SK-N-SH treated with all-trans-retinoic acid at 6 μM for 48 hours (cell line): ENCODE measurements around the gene PRORP.
"Not testable (repeated sequence)": the region's sequence is repeated elsewhere in the genome, so short reads cannot be mapped to it uniquely, and the experiment has no call there.

Experiments
- ATAC-seq: fragments of 200-7000 bp; cut with Tn5 transposase; 3 replicates; pipeline ENCODE4 v1.9.1; 2020; ENCODE audit warnings: mild to moderate bottlenecking, moderate library complexity
- ARNTL ChIP-seq: fragments of 450-650 bp; formaldehyde crosslinking; IDR thresholded peaks from 2 replicates; pipeline ENCODE4 v1.5.0; 2020; ENCODE audit warnings: low read depth, mild to moderate bottlenecking, moderate library complexity, borderline replicate concordance
- CREB5 ChIP-seq: fragments of 250-450 bp; sonication (Bioruptor Pico); IDR thresholded peaks from 2 replicates; pipeline ENCODE4 v1.5.1; 2020; ENCODE audit warnings: low read depth, mild to moderate bottlenecking, moderate library complexity
- CSDC2 ChIP-seq: fragments of 250-450 bp; sonication (Bioruptor Pico); IDR thresholded peaks from 2 replicates; pipeline ENCODE4 v1.5.0; 2020; ENCODE audit warnings: mild to moderate bottlenecking, moderate library complexity
- CSRNP3 ChIP-seq: fragments of 250-450 bp; sonication (Bioruptor Pico); IDR thresholded peaks from 2 replicates; pipeline ENCODE4 v1.5.1; 2021; ENCODE audit warnings: mild to moderate bottlenecking, moderate library complexity
- ESRRG ChIP-seq: fragments of 250-450 bp; sonication (Bioruptor Pico); IDR thresholded peaks from 2 replicates; pipeline ENCODE4 v1.6.1; 2021; ENCODE audit warnings: mild to moderate bottlenecking
- GLIS3 ChIP-seq: fragments of 250-450 bp; sonication (Bioruptor Pico); IDR thresholded peaks from 2 replicates; pipeline ENCODE4 v1.5.0; 2020; ENCODE audit warnings: mild to moderate bottlenecking, moderate library complexity
- ISL1 ChIP-seq: fragments of 250-450 bp; sonication (Bioruptor Pico); IDR thresholded peaks from 2 replicates; pipeline ENCODE4 v2.1.2; 2022; ENCODE audit warnings: mild to moderate bottlenecking, moderate library complexity
- OSR1 ChIP-seq: fragments of 250-450 bp; sonication (Bioruptor Pico); IDR thresholded peaks from 2 replicates; pipeline ENCODE4 v1.8.0; 2022; ENCODE audit warnings: moderate library complexity, mild to moderate bottlenecking, inconsistent platforms
- PATZ1 ChIP-seq: fragments of 250-450 bp; sonication (Bioruptor Pico); IDR thresholded peaks from 2 replicates; pipeline ENCODE4 v1.8.0; 2020; ENCODE audit warnings: mild to moderate bottlenecking, moderate library complexity, borderline replicate concordance
- POU6F1 ChIP-seq: fragments of 250-450 bp; sonication (Bioruptor Pico); IDR thresholded peaks from 2 replicates; pipeline ENCODE4 v1.8.0; 2021; ENCODE audit warnings: low read depth, mild to moderate bottlenecking, moderate library complexity, borderline replicate concordance
- PPARA ChIP-seq: fragments of 250-450 bp; sonication (Bioruptor Pico); IDR thresholded peaks from 2 replicates; pipeline ENCODE4 v1.5.0; 2020; ENCODE audit warnings: mild to moderate bottlenecking, borderline replicate concordance
- RARB ChIP-seq: fragments of 250-450 bp; sonication (Bioruptor Pico); IDR thresholded peaks from 2 replicates; pipeline ENCODE4 v1.8.0; 2021; ENCODE audit warnings: mild to moderate bottlenecking, moderate library complexity
- TCF4 ChIP-seq: fragments of 250-450 bp; sonication (Bioruptor Pico); IDR thresholded peaks from 2 replicates; pipeline ENCODE4 v1.8.0; 2021; ENCODE audit warnings: mild to moderate bottlenecking, moderate library complexity, borderline replicate concordance
- TOX ChIP-seq: fragments of 250-450 bp; sonication (Bioruptor Pico); IDR thresholded peaks from 2 replicates; pipeline ENCODE4 v1.8.0; 2021; ENCODE audit warnings: mild to moderate bottlenecking, moderate library complexity, borderline replicate concordance
- TSHZ2 ChIP-seq: fragments of 250-450 bp; sonication (Bioruptor Pico); IDR thresholded peaks from 2 replicates; pipeline ENCODE4 v1.5.0; 2020; ENCODE audit warnings: mild to moderate bottlenecking, moderate library complexity
- ZC3H10 ChIP-seq: fragments of 250-450 bp; sonication (Bioruptor Pico); IDR thresholded peaks from 2 replicates; pipeline ENCODE4 v1.5.1; 2021; ENCODE audit warnings: mild to moderate bottlenecking, moderate library complexity
- ZFP3 ChIP-seq: fragments of 250-450 bp; sonication (Bioruptor Pico); IDR thresholded peaks from 2 replicates; pipeline ENCODE4 v1.5.0; 2020; ENCODE audit warnings: mild to moderate bottlenecking, moderate library complexity
- ZFP30 ChIP-seq: fragments of 450-650 bp; formaldehyde crosslinking; IDR thresholded peaks from 2 replicates; pipeline ENCODE4 v1.5.0; 2022; ENCODE audit warnings: mild to moderate bottlenecking, moderate library complexity
- ZNF565 ChIP-seq: fragments of 450-650 bp; formaldehyde crosslinking; conservative IDR thresholded peaks from 2 replicates; pipeline ENCODE4 v1.5.0; 2020; ENCODE audit warnings: low read depth, mild to moderate bottlenecking, moderate library complexity
- ZNF70 ChIP-seq: fragments of 450-650 bp; formaldehyde crosslinking; IDR thresholded peaks from 2 replicates; pipeline ENCODE4 v1.5.0; 2020; ENCODE audit warnings: mild to moderate bottlenecking, moderate library complexity
- ZNF8 ChIP-seq: fragments of 450-650 bp; formaldehyde crosslinking; IDR thresholded peaks from 2 replicates; pipeline ENCODE4 v1.5.0; 2020; ENCODE audit warnings: mild to moderate bottlenecking, moderate library complexity

Gene PRORP

GRCh38 chr14:35149239-35149638, 26.9 kb downstream of the PRORP start (continued):
- no peak for TF ChIP-seq TSHZ2 (CRISPR knock-in tag)
- TF ChIP-seq POU6F1 (CRISPR knock-in tag): no peak
- TF ChIP-seq ZNF565 (CRISPR knock-in tag): no peak
- TF ChIP-seq ZNF8 (CRISPR knock-in tag): no peak
- TF ChIP-seq ISL1 (CRISPR knock-in tag): no peak
- no peak for TF ChIP-seq ZFP30 (CRISPR knock-in tag)
- TF ChIP-seq, all 23 proteins: peak for 0

GRCh38 chr14:35152531-35152930, 30.2 kb downstream of the PRORP start:
- not testable (repeated sequence) for ATAC-seq

GRCh38 chr14:35154016-35154415, 31.7 kb downstream of the PRORP start:
- no peak for TF ChIP-seq TCF4 (CRISPR knock-in tag)
- TF ChIP-seq ZC3H10 (CRISPR knock-in tag): no peak
- no peak for TF ChIP-seq PATZ1 (CRISPR knock-in tag)
- no peak for TF ChIP-seq ESRRG
- TF ChIP-seq POU6F1 (CRISPR knock-in tag): no peak
- no peak for TF ChIP-seq ZNF70
- TF ChIP-seq GLIS3 (CRISPR knock-in tag): no peak
- no peak for TF ChIP-seq ZNF8 (CRISPR knock-in tag)
- TF ChIP-seq CSDC2 (CRISPR knock-in tag): no peak
- TF ChIP-seq CSRNP3 (CRISPR knock-in tag): no peak
- no peak for TF ChIP-seq ZFP3 (CRISPR knock-in tag)
- TF ChIP-seq RARB: no peak
- no peak for TF ChIP-seq ZNF565 (CRISPR knock-in tag)
- no peak for TF ChIP-seq CREB5 (CRISPR knock-in tag)
- no peak for TF ChIP-seq OSR1 (CRISPR knock-in tag)
- no peak for TF ChIP-seq TSHZ2 (CRISPR knock-in tag)
- TF ChIP-seq ARNTL (CRISPR knock-in tag): no peak
- TF ChIP-seq TOX (CRISPR knock-in tag): no peak
- no peak for TF ChIP-seq ISL1 (CRISPR knock-in tag)
- no peak for TF ChIP-seq PPARA
- no peak for ATAC-seq
